ENCODE data around the gene PDGFB. TPM values are rescaled to one million over a fixed set of nuclear protein-coding genes. Genes with fewer than 3 reads are reported as not detected.

Gene PDGFB
- total RNA-seq, 4 donors from 2014 or later: 6.0 to 20.0 (median 8.9) TPM

DNA sequence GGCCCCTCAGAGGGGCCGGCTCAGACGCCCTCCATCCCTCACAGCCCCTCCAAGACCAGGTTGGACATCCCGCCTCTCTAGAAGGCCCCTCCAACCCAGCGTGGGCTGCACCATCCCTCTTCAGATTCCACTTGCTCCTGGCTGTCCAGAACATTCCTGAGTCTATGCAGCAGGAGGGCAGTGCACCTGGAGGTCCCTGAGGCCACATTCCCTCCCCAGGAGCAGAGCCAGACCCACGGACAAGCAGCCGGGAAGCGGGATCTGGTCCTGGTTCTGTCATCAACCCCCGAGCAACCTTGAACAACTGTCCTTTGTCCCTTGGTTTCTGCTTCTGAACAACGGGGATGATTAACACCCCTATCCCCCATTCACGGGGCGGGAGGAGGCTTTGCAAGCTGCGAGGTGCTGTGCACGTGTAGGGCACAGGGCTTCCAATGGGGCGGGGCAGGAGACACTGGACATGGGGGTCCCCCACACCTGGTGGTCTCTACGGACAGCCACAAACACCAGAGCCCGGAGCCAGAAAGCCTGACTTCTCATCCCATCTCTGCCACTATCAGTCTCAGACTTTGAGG is 13.2 kb upstream of the PDGFB start:
- Histone ChIP-seq H3K36me3 (no peaks in the 10 kb centered on the region), H3K27ac (no peak overlapping the region), H3K9me3 (no peaks in the 10 kb centered on the region), H3K4me3 (no peak overlapping the region), H3K27me3 (no peaks in the 10 kb centered on the region), H3K4me1 (peaks cover 36% of the 10 kb centered on the region in 2 donors)
- ATAC-seq: no peak
- TF ChIP-seq POLR2A (IDR thresholded peaks at IDR 0.05) (no peak), CTCF (IDR thresholded peaks at IDR 0.05 in 4 of 5, conservative IDR thresholded peaks at IDR 0.05 in 1 of 5) (no peak)
- no peak for DNase-seq
- intact Hi-C loops (cut with DNase I; ENCODE audit: low total_unique reads) (loop anchor here (2.0 kb wide), 1 partner anchor 19 kb away; no protein-coding TSS in a partner anchor), in situ Hi-C loops (cut with MboI; ENCODE audit: low sequenced_read_pairs in 4 of 4) (no loop called here)

- Histone ChIP-seq H3K4me1 (peaks cover 46% of the 10 kb centered on the region in 2 donors), H3K27ac (peak overlapping the region; percentile 97 to 100 (median 99)), H3K9me3 (no peaks in the 10 kb centered on the region), H3K4me3 (no peak overlapping the region), H3K27me3 (no peaks in the 10 kb centered on the region), H3K36me3 (no peaks in the 10 kb centered on the region)
- TF ChIP-seq POLR2A (IDR thresholded peaks at IDR 0.05) (no peak), CTCF (IDR thresholded peaks at IDR 0.05 in 4 of 5, conservative IDR thresholded peaks at IDR 0.05 in 1 of 5) (no peak)
- no peak for ATAC-seq
- in situ Hi-C loops (cut with MboI; ENCODE audit: low sequenced_read_pairs in 4 of 4) (no loop called here), intact Hi-C loops (cut with DNase I; ENCODE audit: low total_unique reads) (loop anchor here (2.0 kb wide), 1 partner anchor 20 kb away; no protein-coding TSS in a partner anchor)
- DNase-seq: no peak
Measured at GRCh38 chr22:39256979-39257378, 12.2 kb upstream of the PDGFB start.

- in situ Hi-C loops (cut with MboI; ENCODE audit: low sequenced_read_pairs in 4 of 4) (no loop called here), intact Hi-C loops (cut with DNase I; ENCODE audit: low total_unique reads) (loop anchor here (2.0 kb wide), 1 partner anchor 21 kb away; no protein-coding TSS in a partner anchor)
- no peak overlapping the region for H3K4me3 ChIP-seq
- peaks cover 52% of the 10 kb centered on the region in 2 donors for H3K4me1 ChIP-seq
- no peaks in the 10 kb centered on the region for H3K27me3 ChIP-seq
- no peaks in the 10 kb centered on the region for H3K36me3 ChIP-seq
- H3K9me3 ChIP-seq: no peaks in the 10 kb centered on the region
- DNase-seq (no peak), ATAC-seq (no peak)
- peak overlapping the region; percentile 97 to 100 (median 99) for H3K27ac ChIP-seq
- TF ChIP-seq POLR2A (IDR thresholded peaks at IDR 0.05): no peak
- no peak for TF ChIP-seq CTCF (IDR thresholded peaks at IDR 0.05 in 4 of 5, conservative IDR thresholded peaks at IDR 0.05 in 1 of 5)
Measured at GRCh38 chr22:39256186-39256552, 11.4 kb upstream of the PDGFB start.

DNA sequence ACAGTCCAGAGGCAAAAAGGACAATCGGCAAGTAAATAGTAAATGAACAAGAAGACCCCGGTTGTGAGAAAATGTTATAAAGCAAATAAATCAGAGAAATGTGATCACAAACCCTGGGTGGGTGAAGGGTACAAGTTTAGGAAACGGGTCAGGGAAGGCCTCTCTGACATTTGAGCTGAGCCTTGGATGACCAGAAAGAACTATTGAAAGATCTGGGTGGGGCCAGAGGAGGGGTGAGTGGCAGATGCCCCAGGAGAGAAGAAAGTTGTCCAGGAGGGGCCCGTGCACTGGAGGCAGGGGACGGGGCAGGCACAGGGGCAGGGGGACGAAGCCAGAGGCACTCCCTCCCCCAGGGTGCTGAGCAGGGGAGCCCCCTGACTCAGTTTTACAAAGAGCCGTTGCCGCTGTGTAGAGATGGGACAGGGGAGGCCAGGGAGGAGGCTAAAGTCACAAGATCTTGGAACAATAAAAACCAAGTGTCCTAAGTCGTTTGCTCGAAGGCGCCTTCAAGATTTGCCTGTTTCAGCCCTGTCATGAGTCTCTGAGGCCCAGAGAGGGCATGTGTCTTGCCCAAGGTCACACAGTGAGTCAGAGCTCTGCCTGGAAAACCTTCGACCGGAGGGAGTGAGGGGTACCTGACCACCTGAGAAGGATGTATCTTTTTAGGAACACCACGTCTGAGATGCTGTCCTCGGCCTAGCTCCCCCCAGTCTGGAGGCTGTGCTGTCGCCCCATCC is 10.8 kb upstream of the PDGFB start:
- Histone ChIP-seq H3K4me3 (peak overlapping the region in 1 of 4 donors; percentile 25), H3K27me3 (no peaks in the 10 kb centered on the region), H3K36me3 (no peaks in the 10 kb centered on the region), H3K27ac (peak overlapping the region; percentile 97 to 100 (median 99)), H3K4me1 (peaks cover 52 to 55% of the 10 kb centered on the region in 2 donors), H3K9me3 (no peaks in the 10 kb centered on the region)
- intact Hi-C loops (cut with DNase I; ENCODE audit: low total_unique reads): loop anchor here (2.0 kb wide), 1 partner anchor 21 kb away; no protein-coding TSS in a partner anchor
- DNase-seq (peak in 1 of 2 donors; percentile 73), ATAC-seq (peak; percentile 49 to 59)
- no peak for TF ChIP-seq CTCF (IDR thresholded peaks at IDR 0.05 in 4 of 5, conservative IDR thresholded peaks at IDR 0.05 in 1 of 5)
- peak in 1 of 2 donors; percentile 53 for TF ChIP-seq POLR2A (IDR thresholded peaks at IDR 0.05)
- in situ Hi-C loops (cut with MboI; ENCODE audit: low sequenced_read_pairs in 4 of 4): no loop called here
